Glomerular endothelial cell (primary cell): ENCODE data around the gene FIGN. TPM values are rescaled to one million over a fixed set of nuclear protein-coding genes. Genes with fewer than 3 reads are reported as not detected.

Experiments used
- DNase-seq: peaks from one replicate; pipeline ENCODE4 v3.0.0-alpha.2; 2011; ENCODE audit warnings: low read depth, low spot score; ENCODE audit errors: extremely low read depth
- total RNA-seq: library from RNA; depleted of rRNA; stranded (reverse); fragments of >200 nt; gene quantifications from 2 replicates; pipeline ENCODE4 v1.2.3, GENCODE V29; 2015

Gene FIGN, protein sequence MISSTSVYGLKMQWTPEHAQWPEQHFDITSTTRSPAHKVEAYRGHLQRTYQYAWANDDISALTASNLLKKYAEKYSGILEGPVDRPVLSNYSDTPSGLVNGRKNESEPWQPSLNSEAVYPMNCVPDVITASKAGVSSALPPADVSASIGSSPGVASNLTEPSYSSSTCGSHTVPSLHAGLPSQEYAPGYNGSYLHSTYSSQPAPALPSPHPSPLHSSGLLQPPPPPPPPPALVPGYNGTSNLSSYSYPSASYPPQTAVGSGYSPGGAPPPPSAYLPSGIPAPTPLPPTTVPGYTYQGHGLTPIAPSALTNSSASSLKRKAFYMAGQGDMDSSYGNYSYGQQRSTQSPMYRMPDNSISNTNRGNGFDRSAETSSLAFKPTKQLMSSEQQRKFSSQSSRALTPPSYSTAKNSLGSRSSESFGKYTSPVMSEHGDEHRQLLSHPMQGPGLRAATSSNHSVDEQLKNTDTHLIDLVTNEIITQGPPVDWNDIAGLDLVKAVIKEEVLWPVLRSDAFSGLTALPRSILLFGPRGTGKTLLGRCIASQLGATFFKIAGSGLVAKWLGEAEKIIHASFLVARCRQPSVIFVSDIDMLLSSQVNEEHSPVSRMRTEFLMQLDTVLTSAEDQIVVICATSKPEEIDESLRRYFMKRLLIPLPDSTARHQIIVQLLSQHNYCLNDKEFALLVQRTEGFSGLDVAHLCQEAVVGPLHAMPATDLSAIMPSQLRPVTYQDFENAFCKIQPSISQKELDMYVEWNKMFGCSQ
- 3.0 and 4.7 TPM in 2 replicates for total RNA-seq

DNA sequence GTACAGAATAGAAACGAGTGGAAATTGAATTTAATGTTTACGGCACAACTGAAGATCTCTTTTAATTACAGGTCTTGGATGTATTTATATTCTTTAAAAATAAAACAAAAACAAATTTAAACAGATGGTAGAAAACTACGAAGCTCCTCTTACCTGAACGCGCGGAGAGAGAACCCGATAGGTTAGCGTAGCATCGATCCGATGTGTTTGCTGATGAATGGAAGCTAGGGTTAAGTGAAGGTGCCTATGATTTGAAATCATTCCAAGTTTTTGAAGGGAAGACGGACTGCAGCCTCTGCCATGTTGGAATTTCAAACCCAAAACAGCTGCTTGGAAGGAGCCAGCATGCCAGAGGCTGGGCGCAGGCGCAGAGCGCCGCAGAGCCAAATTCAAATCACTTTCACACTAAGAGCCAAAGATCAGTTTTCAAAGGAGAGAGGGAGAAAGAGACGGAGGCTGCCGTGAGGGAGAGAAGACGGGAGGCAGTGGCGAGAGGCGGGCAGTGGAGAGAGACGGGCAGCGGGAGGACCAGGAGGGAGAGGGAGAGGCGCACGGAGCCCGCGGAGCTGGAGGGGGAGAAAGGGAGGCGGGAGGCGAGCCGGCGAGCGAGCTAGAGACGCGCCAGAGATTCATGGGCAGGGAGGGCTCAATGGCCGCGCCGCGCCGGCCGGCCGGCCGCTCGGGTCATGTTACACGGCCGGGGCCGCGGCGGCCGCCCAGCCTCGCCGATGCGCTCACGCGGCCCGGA, at the start of gene FIGN:
Gene FIGN, minus strand, starts transcription at position 324 of the 748 bp plus-strand sequence. CDS start 1,081 bp downstream, outside the sequence.
- peak; percentile 64 for DNase-seq

DNA sequence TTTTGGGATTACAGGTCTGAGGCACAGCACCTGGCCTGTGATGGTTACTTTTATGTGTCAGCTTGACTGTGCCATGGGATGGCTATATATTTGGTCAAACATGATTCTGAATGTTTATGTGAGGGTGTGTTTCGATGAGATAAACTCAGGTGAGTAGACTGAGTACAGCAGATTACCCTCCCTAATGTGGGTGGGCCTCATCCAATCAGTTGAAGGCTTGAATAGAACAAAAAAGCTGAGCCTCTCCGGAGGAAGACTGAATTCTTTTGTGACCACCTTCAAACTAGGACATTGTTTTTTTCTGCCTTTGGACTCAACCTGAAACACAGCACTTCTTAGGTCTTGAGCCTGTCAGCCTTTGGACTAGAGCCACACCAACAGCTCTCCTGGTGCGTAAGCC, 49.4 kb upstream of the FIGN start:
- DNase-seq: no peak

DNA sequence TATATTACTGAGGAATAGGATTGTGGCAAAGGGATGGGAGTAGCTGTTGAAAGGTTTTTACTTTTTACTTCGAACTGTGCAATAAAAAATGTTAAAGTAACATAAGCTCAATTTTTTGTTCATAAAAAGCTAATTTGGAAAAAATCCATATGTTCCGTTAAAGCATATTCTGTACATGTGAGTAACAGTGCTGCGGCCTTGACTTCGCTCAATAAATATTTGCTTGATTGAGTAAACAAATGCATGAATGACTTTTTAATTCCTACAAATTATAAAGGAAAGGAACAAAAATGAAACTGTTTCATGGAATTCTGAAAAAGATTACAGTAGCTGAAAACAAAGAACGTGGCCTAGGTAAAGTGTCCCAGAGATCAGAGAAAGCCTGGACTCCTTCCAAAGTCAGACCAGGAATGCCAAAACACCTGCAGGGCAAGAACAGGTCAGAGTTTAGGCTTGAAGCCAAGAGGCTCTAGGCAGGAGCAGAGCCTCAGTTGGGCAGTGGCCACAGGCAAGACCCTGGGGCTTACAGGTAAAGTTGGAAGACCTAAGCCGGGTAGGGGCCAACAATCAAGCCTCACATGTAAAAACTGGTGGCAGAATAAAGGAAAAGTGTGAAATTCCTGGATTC, 44.3 kb upstream of the FIGN start:
- DNase-seq: no peak

DNA sequence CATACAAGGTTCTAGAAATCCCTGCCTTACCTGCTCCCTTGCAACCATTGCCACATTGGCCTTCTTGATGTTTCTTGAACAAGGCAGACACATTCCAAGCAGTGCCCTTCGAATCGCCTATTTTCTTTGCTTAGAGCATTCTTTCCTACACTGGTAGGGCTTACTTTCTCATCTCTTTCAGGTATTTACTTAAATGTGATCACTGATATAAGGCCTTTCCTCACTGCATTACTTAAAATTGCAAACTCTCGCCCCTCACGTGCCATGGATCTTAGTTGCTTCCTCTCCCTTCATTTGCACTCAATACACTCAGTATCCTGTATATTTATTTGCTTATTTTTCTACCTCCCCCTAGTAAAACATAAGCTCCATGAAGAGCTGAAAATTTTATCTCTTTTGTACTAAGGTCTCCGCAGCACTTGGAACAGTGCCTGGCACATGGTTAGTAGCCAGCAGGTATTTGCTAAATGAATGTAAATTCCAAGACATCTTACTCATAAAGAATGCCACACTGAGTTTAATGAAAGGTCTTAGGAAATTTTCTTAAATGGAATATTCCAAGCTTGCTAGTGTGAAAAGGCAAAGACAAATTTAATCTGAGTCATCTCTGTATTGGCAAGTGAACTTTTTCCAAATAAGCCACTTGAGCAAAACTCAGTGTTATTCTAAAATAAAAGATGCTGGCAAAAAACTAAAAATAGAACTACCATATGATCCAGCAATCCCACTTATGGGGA, 42.4 kb upstream of the FIGN start:
- DNase-seq: peak; percentile 73

DNA sequence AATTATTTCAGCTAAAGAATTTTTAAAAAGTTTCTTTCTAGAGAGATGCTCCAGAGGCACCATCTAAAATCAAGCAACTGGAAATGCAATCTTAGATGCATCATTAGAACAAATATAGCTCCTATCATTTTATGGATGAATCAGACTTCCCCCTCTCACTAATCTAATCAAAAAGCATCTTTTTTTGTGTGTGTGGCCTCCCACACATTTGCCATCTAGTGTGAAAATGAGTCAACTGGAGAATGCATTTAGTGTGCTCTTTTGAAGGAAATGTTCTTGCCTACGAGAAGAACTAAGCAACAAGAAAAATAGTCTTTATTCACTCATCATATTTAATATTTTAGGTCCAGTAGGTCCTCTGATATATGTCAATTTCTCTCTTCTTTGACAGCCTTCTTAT, 39.5 kb upstream of the FIGN start:
- DNase-seq: no peak

DNA sequence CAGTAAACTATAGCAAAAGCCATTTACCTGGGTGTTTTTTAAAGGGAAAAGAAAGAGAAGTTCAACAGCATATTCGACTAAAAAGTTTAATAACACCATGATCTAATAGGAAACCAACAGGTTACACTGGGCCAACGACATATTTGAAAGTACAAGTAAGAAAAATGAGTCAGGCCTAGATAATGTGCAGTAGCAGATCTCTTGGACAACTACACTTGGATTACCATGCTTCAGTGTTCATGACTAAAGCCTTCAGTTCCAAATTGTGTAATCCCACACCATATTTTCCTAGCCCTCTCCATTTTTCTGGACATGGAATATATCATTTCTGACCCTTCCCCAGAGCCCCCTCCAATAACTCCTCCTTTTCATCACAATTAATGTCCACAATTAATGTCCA, 39.1 kb upstream of the FIGN start:
- no peak for DNase-seq

DNA sequence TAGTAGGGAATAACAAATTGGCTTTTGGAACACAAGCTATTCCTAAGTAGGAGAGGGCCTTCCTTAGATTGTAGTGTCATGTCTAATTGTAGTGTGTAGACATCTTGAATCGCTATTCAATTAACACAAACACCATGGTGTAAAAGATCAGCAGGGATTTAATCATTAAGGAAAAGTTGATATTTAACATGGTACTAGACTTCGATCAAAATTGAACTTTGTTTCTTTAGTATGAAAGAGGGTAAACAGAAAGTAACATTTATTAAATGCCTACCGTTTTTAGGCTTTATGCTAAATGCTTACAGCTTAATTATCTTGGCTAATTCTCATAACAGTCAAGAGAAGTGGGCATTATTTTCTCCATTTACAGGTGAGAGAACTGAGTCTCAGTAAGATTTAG, 37.5 kb upstream of the FIGN start:
- no peak for DNase-seq

DNA sequence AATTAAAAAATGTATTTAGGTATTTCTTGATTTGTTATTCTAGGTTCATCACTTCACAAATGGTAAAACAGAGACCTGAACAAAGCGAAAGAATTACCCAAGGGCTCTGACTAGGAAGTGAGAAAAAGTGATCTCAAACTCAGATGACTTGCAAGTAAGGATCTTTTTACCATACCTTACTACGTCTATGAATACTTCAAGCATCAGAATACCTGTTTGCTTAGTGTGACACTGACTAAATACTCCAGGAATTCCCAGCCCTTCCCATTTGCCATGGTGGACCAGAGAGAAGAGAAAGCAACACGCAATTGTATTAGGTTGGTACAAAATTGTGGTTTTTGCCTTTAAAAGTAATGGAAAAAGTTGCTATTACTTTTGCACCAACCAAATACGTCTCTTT, 35.8 kb upstream of the FIGN start:
- DNase-seq: no peak

DNA sequence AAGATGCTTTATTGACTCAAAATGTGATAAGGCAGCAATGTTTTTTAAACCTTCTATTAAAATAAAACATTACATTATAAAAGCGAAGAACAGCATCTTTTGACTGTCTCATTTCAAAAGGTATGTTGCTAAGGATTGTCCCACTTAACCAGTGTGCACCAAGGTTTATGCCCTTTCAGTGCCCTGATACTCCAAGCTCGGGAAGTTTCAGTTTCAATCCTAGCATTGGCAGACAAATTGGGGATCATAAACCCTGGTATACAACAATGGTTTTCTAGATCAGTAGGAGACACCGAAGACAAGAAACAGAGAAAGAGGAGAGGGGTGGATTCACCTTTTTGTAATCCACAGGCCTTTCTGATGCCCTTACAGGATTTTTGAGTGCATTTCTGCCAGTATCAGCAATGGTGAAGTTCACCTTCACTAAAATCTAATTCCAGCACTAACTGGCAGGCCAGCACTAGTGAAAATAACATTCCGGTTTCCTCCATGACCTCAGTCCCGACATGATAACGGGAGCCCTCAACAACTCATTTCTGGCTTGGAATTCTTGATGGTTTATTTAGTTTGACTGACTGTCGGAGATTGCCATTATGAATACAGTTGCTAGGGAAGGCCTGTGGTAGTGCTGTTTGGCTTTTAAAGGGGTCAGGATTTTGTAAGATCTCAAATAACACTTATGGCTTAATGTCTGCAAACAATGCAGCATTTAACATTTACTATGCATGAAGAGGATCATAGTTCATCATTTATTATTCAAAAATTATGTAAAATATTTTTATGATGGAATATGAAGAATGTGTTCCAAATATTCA, 33.3 kb upstream of the FIGN start:
- DNase-seq: no peak

DNA sequence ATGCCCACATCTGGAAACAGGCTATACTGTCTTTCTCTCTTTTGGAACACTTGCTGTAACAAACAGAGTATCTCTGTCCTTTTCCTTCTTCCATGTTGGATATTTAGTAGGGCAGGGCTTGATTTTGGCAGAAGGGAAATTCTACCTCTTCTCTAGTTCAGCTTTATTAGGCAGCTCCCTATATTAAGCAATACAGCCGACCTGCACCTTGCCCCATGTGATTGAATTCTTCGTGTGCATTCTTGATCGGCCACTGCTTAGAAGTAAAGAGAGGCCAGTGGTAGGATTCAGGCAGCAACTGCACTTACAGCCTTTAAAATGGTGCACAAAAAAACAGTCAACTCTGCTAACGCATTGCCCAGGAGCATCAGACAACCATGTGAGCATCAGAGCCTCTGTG, 31.3 kb upstream of the FIGN start:
- no peak for DNase-seq

DNA sequence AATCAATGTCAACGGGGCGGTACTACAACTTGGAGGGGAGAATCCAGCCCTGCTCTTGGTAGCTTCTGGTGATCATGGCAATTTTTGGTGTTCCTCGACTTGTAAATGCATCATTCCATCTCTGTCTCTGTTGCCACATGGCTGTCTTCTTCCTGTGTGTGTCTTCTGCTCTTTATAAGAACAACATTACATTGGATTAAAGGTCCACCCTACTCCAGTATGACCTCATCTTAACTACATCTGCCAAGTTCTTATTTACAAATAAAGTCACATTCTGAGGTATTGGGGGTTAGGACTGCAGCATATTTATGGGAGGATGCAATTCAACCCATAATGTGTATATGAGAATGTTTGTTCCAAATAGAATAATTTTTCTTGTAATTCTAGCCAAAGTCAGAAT, 28.8 kb upstream of the FIGN start:
- DNase-seq: no peak

DNA sequence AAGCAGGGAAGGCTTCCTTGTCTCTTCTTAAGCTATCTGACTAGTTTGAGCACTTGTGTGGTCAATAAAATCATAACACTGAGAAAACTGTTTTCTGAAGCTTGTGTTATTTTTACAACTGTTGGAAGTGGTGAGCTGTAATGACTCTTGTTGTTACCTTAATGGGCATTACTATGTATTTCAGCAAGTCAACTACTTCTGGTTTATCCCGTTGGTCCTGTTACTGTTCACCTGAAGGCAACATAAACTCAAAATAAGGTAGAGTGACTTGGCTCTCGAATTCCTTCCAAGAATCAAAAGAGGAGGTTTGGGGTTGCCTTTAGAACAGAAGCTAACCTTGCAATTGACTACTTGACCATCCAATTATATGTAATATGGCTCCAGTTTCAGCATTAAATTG, 23.2 kb upstream of the FIGN start:
- DNase-seq: no peak

DNA sequence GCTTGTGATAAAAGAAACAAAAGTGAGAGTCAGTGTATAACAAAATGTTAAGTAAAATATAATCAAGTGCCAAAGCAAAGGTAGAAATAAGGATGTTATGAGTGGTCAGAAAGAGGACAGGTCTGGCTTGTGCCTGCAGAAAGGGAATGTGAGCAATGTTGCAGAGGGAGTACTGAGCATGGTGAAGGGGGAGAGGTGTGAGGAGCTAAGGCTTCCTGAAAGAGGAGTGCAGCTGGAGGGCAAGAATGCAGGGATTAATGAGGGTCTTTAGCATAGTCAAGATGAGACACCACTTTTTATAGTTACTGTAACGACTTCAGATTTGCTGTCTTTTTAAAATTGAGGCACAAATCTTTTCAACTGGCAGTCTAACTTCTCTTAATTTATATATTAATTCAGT, 22.0 kb upstream of the FIGN start:
- no peak for DNase-seq

DNA sequence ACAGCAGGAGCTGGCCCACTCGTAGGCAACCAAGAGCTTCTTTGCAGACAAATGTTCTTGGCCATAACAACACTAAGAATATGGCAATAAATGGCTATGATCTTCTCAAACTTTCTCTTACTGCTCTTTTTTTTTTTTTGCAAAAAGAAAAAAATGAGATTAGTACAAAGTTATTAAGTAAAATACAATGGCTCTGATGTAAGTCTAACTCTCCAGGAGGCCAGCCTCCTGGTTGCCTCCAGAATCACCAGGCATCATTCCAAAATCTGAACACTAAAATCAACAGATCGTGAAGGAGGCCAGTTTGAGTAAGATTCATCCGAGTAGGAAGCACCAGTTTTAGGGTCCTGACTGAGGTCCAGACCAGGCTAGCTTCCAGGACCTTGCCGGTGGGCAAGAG, 20.8 kb upstream of the FIGN start:
- DNase-seq: no peak

DNA sequence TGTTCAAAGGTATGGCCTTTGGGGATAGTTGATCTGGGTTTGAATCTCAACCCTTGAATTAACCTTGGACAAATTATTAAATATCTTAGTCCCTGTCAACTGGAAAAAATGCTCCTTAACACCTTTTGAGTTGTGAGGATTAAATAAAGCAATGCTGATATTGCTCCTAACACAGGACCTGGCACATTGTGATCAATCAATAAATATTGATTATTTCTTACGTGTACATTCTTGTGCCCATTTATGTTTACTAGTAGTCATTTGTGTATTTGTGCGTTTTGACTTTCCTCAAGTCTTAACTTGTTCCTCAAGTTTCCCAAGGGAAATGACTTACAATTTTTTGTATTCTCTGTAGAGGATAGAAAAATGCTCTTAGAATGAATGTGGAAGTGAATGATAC, 19.6 kb upstream of the FIGN start:
- no peak for DNase-seq

DNA sequence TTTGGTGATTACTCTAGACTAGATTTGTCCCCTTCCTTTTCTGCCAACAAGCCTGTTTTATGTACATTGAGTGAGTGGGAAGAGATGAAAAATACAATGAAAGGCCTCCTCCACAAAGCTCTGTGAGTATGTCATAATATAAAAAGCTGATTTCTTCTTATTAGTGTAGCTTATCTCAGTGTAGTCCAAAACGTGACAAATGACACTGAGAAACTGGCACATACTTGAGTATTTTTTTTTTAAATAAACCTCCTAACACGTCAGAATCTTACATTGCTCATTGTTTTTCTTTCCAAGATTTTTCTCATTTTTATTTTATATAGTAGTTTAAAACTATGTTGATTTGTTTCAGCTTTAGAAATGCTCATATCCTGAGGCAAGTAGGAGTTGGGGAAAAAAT, 17.9 kb upstream of the FIGN start:
- no peak for DNase-seq

DNA sequence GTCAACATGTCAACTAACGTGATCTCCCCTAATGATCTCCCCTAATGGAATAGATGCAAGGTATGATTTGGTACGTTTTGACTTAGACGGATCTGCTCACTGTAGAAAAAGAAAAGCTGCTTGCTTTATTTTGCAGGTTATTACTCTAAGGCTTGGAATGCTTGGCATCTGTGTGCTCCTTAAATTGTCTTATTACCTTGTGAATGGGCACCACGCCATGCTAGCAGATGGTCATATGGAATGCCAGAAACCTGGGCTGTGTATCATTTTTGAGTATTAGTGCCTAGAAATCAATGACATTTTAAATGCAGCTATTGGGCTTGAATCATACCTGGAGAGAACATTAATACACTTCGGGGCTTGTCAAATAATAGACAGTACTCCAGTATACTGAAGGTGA, 16.5 kb upstream of the FIGN start:
- DNase-seq: no peak

DNA sequence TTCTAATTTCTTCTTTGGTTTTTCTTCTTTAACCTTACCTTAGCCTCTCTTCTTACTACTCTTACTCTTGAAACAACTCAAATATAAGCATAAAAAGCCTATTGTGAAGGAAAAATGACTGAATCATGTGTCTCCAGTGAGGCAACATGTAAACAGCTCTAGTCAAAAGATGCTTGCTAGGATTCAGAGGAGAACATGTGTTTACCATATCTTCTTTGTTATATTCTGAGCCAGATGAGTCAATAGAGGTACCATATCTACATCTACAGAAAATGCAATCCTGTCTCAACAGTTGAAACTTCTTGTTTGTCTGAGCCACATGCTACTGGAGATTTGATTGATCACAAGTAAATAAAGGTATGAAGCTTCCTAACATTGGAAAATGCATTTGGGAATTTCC, 15.9 kb upstream of the FIGN start:
- no peak for DNase-seq

DNA sequence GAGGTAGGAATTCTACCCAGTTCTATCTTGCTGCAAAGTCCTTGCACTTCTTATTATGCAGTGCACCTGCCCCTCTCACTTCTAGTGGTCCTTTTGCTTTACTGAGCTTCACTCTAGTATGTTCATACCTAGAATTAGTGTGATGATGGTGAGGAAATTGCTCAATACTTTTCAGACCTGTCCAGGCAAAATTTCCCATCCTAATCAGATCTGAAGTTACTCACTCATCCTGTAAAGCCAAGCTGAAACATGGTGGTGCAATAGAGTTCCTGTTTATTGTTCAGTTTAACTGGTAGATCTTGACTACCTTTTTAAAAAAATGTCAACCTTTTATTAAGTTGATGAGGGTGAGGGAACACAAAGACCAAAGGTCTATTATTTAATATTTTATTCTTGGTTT, 12.6 kb upstream of the FIGN start:
- DNase-seq: no peak

DNA sequence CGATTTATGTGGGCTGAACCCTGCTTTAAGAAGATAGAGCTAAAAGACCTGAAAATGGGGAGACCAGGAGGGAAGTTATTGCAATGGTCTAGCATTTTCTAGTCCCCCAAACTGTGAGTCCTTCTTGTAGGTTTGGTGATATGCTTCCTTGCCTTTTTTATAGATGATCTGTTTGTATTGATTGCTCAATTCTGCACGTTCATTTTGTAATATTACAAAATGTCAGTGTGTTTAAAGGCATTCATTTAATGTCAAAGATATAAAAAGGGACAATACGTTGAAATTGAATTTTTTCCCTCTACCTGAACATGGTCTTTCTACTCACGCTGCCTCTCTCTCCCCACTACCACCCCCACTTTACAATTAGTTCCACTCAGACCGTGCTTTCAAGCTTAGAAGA, 5.6 kb upstream of the FIGN start:
- no peak for DNase-seq
